Chondrocyte (in vitro differentiated cells): ENCODE measurements around the gene CHRNA10. TPM values are rescaled to one million over a fixed set of nuclear protein-coding genes. Genes with fewer than 3 reads are reported as not detected.

Experiments used
- DNase-seq: peaks from one replicate; pipeline ENCODE4 v3.0.0; 2021; ENCODE audit warnings: mixed read lengths, low spot score
- H3K27ac Mint-ChIP-seq: one replicate; pipeline ENCODE4 v1.8.0; 2021; ENCODE audit warnings: mild to moderate bottlenecking, moderate library complexity, mixed read lengths; ENCODE audit not compliant: unreplicated experiment
- H3K27me3 Mint-ChIP-seq: 2 replicates; pipeline ENCODE4 v1.8.0; 2021; ENCODE audit warnings: low read depth, mixed read lengths
- H3K36me3 Mint-ChIP-seq: 2 replicates; pipeline ENCODE4 v1.8.0; 2021; ENCODE audit warnings: low read depth, mixed read lengths
- H3K4me1 Mint-ChIP-seq: 2 replicates; pipeline ENCODE4 v1.8.0; 2021; ENCODE audit warnings: low read depth, mild to moderate bottlenecking, mixed read lengths
- H3K4me3 Mint-ChIP-seq: one replicate; pipeline ENCODE4 v1.8.0; 2021; ENCODE audit warnings: mild to moderate bottlenecking, moderate library complexity, mixed read lengths; ENCODE audit not compliant: unreplicated experiment
- H3K9me3 Mint-ChIP-seq: 2 replicates; pipeline ENCODE4 v1.8.0; 2021; ENCODE audit warnings: low read depth, mixed read lengths
- total RNA-seq: library from RNA; stranded (reverse); gene quantifications from 3 replicates; pipeline ENCODE4 v1.2.1, GENCODE V29; 2021
- TF ChIP-seq, protein P1 (sequence below): fragments of 200-600 bp; sonication (generic); IDR thresholded peaks from 2 replicates; pipeline ENCODE4 v1.5.0; 2021; ENCODE audit warnings: antibody characterized with exemption, mild to moderate bottlenecking, moderate library complexity

Gene CHRNA10
- total RNA-seq, 1 donor from 2014 or later = 0.75 TPM

- Mint-ChIP-seq H3K27ac (no peak overlapping the region), H3K4me1 (peaks cover 12% of the 10 kb centered on the region), H3K36me3 (no peaks in the 10 kb centered on the region), H3K27me3 (peaks cover 8% of the 10 kb centered on the region), H3K9me3 (no peaks in the 10 kb centered on the region), H3K4me3 (no peak overlapping the region)
- DNase-seq = peak; percentile 70
- TF ChIP-seq, protein P1, sequence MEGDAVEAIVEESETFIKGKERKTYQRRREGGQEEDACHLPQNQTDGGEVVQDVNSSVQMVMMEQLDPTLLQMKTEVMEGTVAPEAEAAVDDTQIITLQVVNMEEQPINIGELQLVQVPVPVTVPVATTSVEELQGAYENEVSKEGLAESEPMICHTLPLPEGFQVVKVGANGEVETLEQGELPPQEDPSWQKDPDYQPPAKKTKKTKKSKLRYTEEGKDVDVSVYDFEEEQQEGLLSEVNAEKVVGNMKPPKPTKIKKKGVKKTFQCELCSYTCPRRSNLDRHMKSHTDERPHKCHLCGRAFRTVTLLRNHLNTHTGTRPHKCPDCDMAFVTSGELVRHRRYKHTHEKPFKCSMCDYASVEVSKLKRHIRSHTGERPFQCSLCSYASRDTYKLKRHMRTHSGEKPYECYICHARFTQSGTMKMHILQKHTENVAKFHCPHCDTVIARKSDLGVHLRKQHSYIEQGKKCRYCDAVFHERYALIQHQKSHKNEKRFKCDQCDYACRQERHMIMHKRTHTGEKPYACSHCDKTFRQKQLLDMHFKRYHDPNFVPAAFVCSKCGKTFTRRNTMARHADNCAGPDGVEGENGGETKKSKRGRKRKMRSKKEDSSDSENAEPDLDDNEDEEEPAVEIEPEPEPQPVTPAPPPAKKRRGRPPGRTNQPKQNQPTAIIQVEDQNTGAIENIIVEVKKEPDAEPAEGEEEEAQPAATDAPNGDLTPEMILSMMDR = no peak
Observed at GRCh38 chr11:3639841-3640240, 31.3 kb downstream of the CHRNA10 start.

GRCh38 chr11:3638513-3638912 lies 32.7 kb downstream of the CHRNA10 start:
- Mint-ChIP-seq H3K9me3 (no peaks in the 10 kb centered on the region), H3K4me3 (no peak overlapping the region), H3K4me1 (peaks cover 6% of the 10 kb centered on the region), H3K27ac (no peak overlapping the region), H3K27me3 (peaks cover 12% of the 10 kb centered on the region), H3K36me3 (no peaks in the 10 kb centered on the region)
- DNase-seq = peak; percentile 54
- TF ChIP-seq, protein P1 = no peak

GRCh38 chr11:3637201-3637600 lies 34.0 kb downstream of the CHRNA10 start:
- Mint-ChIP-seq H3K36me3 (peaks cover 2% of the 10 kb centered on the region), H3K9me3 (peaks cover 3% of the 10 kb centered on the region), H3K27ac (no peak overlapping the region), H3K27me3 (peaks cover 12% of the 10 kb centered on the region), H3K4me1 (no peaks in the 10 kb centered on the region), H3K4me3 (no peak overlapping the region)
- peak; percentile 67 for DNase-seq
- TF ChIP-seq, protein P1 = no peak

- DNase-seq = peak; percentile 57
- Mint-ChIP-seq H3K9me3 (peaks cover 3% of the 10 kb centered on the region), H3K36me3 (peaks cover 2% of the 10 kb centered on the region), H3K4me1 (no peaks in the 10 kb centered on the region), H3K27ac (no peak overlapping the region), H3K4me3 (no peak overlapping the region), H3K27me3 (peaks cover 12% of the 10 kb centered on the region)
- TF ChIP-seq, protein P1 = no peak
Observed at GRCh38 chr11:3635641-3636375, 35.4 kb downstream of the CHRNA10 start.

- TF ChIP-seq, protein P1 = no peak
- H3K4me3 Mint-ChIP-seq = no peak overlapping the region
- no peak overlapping the region for H3K27ac Mint-ChIP-seq
- peaks cover 10% of the 10 kb centered on the region for H3K27me3 Mint-ChIP-seq
- peaks cover 3% of the 10 kb centered on the region for H3K4me1 Mint-ChIP-seq
- peaks cover 3% of the 10 kb centered on the region for H3K9me3 Mint-ChIP-seq
- H3K36me3 Mint-ChIP-seq = peaks cover 2% of the 10 kb centered on the region
- DNase-seq = peak; percentile 15
Observed at GRCh38 chr11:3632070-3632660, 39.0 kb downstream of the CHRNA10 start.
